Measurements from ENCODE around the gene ATP5ME.

ATP5ME gene

DNA sequence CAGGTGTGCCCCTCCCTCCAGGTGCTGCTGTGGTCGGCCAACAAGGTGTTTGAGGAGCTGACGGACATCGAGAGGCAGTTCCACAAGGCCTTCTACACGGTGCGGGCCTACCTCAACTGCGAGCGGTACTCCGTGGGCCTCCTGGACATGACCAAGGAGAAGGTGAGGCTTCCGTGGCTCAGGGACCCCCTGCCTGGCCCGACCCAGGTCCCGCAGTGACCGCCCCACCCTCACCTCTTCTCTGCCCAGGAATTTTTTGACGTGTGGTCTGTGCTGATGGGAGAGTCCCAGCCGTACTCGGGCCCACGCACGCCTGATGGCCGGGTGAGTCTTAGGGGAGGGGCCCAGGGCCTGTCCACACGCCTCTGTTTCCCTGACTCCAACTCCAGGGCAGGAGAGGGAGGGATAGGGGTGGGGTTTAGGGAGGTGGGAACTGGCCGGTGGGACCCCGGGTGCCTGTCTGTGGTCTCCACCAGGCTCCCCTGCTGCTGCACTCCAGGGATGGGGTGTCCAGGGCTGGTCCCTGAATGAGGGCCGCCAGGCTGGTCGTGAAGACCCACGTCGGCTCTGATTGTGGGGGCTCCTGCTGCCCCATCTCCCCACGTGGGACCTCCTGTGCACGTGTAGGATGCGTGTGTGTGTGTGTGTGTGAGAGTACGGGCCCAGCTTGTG is 20.1 kb downstream of the ATP5ME start (continued):
- TF ChIP-seq TSHZ2 (CRISPR knock-in tag; IDR thresholded peaks at IDR 0.05), result no peak
- no peak for TF ChIP-seq TCF4 (CRISPR knock-in tag; IDR thresholded peaks at IDR 0.05; ENCODE audit: borderline replicate concordance)
- no peak for TF ChIP-seq ZC3H10 (CRISPR knock-in tag; IDR thresholded peaks at IDR 0.05)

DNA sequence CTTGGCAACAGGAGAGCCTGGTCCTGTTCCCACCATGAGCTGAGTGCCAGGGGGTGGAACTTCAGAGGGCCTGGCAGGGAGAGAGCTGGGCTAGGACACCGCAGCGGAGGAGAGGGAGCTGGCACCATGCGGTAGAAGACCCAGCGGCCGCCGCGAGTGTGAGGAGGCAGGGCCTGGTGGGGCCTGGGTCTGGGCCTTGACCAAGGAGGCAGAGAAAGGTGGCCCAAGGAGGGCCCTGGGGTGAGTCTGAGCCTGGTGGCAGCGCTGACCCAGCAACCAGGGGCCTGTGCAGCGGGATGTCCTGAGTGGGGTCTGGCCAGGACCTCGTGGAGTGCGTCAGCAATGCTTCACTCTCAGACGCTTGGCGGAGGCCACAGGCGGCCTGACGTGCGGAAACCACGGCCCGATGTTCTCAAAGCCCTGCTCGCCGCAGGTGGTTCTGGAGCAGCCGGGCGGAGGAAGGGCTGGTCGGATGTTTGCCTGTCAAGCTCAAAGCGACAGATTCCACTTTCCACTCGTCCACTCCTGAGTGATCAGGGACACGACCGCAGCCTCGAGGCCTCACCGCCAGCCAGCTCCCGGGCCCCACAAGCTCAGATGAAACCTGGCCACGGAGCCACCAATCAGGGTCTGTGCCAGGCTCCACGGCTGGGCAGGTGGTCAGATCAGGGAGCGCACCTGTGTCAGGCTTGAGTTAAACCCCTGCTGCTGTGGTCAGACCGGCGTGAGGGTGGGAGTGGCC is 20.8 kb downstream of the ATP5ME start:
- ATAC-seq, result no peak
- no peak for TF ChIP-seq PPARA (CRISPR knock-in tag; IDR thresholded peaks at IDR 0.05; ENCODE audit: borderline replicate concordance)
- TF ChIP-seq TSHZ2 (CRISPR knock-in tag; IDR thresholded peaks at IDR 0.05), result no peak
- no peak for TF ChIP-seq OSR1 (CRISPR knock-in tag; IDR thresholded peaks at IDR 0.05)
- TF ChIP-seq, protein P1, sequence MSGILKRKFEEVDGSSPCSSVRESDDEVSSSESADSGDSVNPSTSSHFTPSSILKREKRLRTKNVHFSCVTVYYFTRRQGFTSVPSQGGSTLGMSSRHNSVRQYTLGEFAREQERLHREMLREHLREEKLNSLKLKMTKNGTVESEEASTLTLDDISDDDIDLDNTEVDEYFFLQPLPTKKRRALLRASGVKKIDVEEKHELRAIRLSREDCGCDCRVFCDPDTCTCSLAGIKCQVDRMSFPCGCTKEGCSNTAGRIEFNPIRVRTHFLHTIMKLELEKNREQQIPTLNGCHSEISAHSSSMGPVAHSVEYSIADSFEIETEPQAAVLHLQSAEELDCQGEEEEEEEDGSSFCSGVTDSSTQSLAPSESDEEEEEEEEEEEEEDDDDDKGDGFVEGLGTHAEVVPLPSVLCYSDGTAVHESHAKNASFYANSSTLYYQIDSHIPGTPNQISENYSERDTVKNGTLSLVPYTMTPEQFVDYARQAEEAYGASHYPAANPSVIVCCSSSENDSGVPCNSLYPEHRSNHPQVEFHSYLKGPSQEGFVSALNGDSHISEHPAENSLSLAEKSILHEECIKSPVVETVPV (CRISPR knock-in tag; IDR thresholded peaks at IDR 0.05), result no peak
- no peak for TF ChIP-seq GLIS3 (CRISPR knock-in tag; IDR thresholded peaks at IDR 0.05)
- no peak for TF ChIP-seq PATZ1 (CRISPR knock-in tag; IDR thresholded peaks at IDR 0.05; ENCODE audit: borderline replicate concordance)
- no peak for TF ChIP-seq CREB5 (CRISPR knock-in tag; IDR thresholded peaks at IDR 0.05; ENCODE audit: low read depth)
- TF ChIP-seq ZC3H10 (CRISPR knock-in tag; IDR thresholded peaks at IDR 0.05), result no peak
- no peak for TF ChIP-seq TCF4 (CRISPR knock-in tag; IDR thresholded peaks at IDR 0.05; ENCODE audit: borderline replicate concordance)
- no peak for TF ChIP-seq BACH2 (CRISPR knock-in tag; IDR thresholded peaks at IDR 0.05; ENCODE audit: borderline replicate concordance)

- TF ChIP-seq ZNF565 (CRISPR knock-in tag; conservative IDR thresholded peaks at IDR 0.05; ENCODE audit: low read depth), result no peak
- no peak for ATAC-seq
Measured at GRCh38 chr4:651884-652642, 22.0 kb downstream of the ATP5ME start.

Data from SK-N-SH treated with all-trans-retinoic acid at 6 μM for 48 hours (cell line).